ENCODE results near the gene HMGA1.

HMGA1 gene

GRCh38 chr6:34281702-34282334 is 45.1 kb downstream of the HMGA1 start:
- no peak for TF ChIP-seq TAF1 (IDR thresholded peaks at IDR 0.05; ENCODE audit: low read depth)
- no peak for TF ChIP-seq YY1 (IDR thresholded peaks at IDR 0.05; ENCODE audit: low read depth)
- no peak for TF ChIP-seq CREB1 (IDR thresholded peaks at IDR 0.05; ENCODE audit: low read depth)
- TF ChIP-seq ZBTB7A (IDR thresholded peaks at IDR 0.05; ENCODE audit: low read depth) = no peak
- TF ChIP-seq RAD21 (IDR thresholded peaks at IDR 0.05; ENCODE audit: low read depth) = no peak
- no peak for TF ChIP-seq REST (IDR thresholded peaks at IDR 0.05; ENCODE audit: low read depth)
- TF ChIP-seq EGR1 (IDR thresholded peaks at IDR 0.05) = no peak
- no peak for TF ChIP-seq TCF12 (IDR thresholded peaks at IDR 0.05; ENCODE audit: low read depth)
- TF ChIP-seq FOXM1 (IDR thresholded peaks at IDR 0.05; ENCODE audit: borderline replicate concordance, low read depth) = no peak
- TF ChIP-seq NFIC (IDR thresholded peaks at IDR 0.05) = no peak
- no peak for TF ChIP-seq USF1 (IDR thresholded peaks at IDR 0.05)
- TF ChIP-seq EP300 (IDR thresholded peaks at IDR 0.05; ENCODE audit: borderline replicate concordance) = no peak
- TF ChIP-seq TEAD4 (IDR thresholded peaks at IDR 0.05) = no peak
- TF ChIP-seq CEBPB (IDR thresholded peaks at IDR 0.05) = no peak
- TF ChIP-seq MAX (IDR thresholded peaks at IDR 0.05) = no peak

- no peak for TF ChIP-seq USF1 (IDR thresholded peaks at IDR 0.05)
- no peak for TF ChIP-seq REST (IDR thresholded peaks at IDR 0.05; ENCODE audit: low read depth)
- no peak for TF ChIP-seq TAF1 (IDR thresholded peaks at IDR 0.05; ENCODE audit: low read depth)
- TF ChIP-seq CEBPB (IDR thresholded peaks at IDR 0.05) = no peak
- TF ChIP-seq NFIC (IDR thresholded peaks at IDR 0.05) = no peak
- no peak for TF ChIP-seq FOXM1 (IDR thresholded peaks at IDR 0.05; ENCODE audit: borderline replicate concordance, low read depth)
- TF ChIP-seq TCF12 (IDR thresholded peaks at IDR 0.05; ENCODE audit: low read depth) = no peak
- no peak for TF ChIP-seq EP300 (IDR thresholded peaks at IDR 0.05; ENCODE audit: borderline replicate concordance)
- no peak for TF ChIP-seq YY1 (IDR thresholded peaks at IDR 0.05; ENCODE audit: low read depth)
- no peak for TF ChIP-seq TEAD4 (IDR thresholded peaks at IDR 0.05)
- no peak for TF ChIP-seq EGR1 (IDR thresholded peaks at IDR 0.05)
Observed at GRCh38 chr6:34284563-34285447, 48.1 kb downstream of the HMGA1 start.

- TF ChIP-seq EGR1 (IDR thresholded peaks at IDR 0.05) (no peak), CREB1 (IDR thresholded peaks at IDR 0.05; ENCODE audit: low read depth) (no peak), CEBPB (IDR thresholded peaks at IDR 0.05) (no peak), NFIC (IDR thresholded peaks at IDR 0.05) (no peak), ZBTB7A (IDR thresholded peaks at IDR 0.05; ENCODE audit: low read depth) (no peak), TEAD4 (IDR thresholded peaks at IDR 0.05) (no peak), USF1 (IDR thresholded peaks at IDR 0.05) (no peak), TAF1 (IDR thresholded peaks at IDR 0.05; ENCODE audit: low read depth) (no peak), EP300 (IDR thresholded peaks at IDR 0.05; ENCODE audit: borderline replicate concordance) (no peak), TCF12 (IDR thresholded peaks at IDR 0.05; ENCODE audit: low read depth) (no peak), RAD21 (IDR thresholded peaks at IDR 0.05; ENCODE audit: low read depth) (no peak)
Observed at GRCh38 chr6:34285448-34286164, 48.9 kb downstream of the HMGA1 start.

GRCh38 chr6:34288581-34288980 is 51.9 kb downstream of the HMGA1 start:
- TF ChIP-seq MAX (IDR thresholded peaks at IDR 0.05) (no peak), YY1 (IDR thresholded peaks at IDR 0.05; ENCODE audit: low read depth) (no peak), EP300 (IDR thresholded peaks at IDR 0.05; ENCODE audit: borderline replicate concordance) (no peak), REST (IDR thresholded peaks at IDR 0.05; ENCODE audit: low read depth) (no peak), NFIC (IDR thresholded peaks at IDR 0.05) (no peak), TAF1 (IDR thresholded peaks at IDR 0.05; ENCODE audit: low read depth) (no peak), TCF12 (IDR thresholded peaks at IDR 0.05; ENCODE audit: low read depth) (no peak), FOXM1 (IDR thresholded peaks at IDR 0.05; ENCODE audit: borderline replicate concordance, low read depth) (no peak), RAD21 (IDR thresholded peaks at IDR 0.05; ENCODE audit: low read depth) (no peak), USF1 (IDR thresholded peaks at IDR 0.05) (no peak), ZBTB7A (IDR thresholded peaks at IDR 0.05; ENCODE audit: low read depth) (no peak), EGR1 (IDR thresholded peaks at IDR 0.05) (no peak), TEAD4 (IDR thresholded peaks at IDR 0.05) (no peak)
